Neural cell (in vitro differentiated cells): ENCODE data around the gene ZCCHC24. TPM values are rescaled to one million over a fixed set of nuclear protein-coding genes. Genes with fewer than 3 reads are reported as not detected.

Experiments
- H2AFZ ChIP-seq: fragments of 200-600, 300-800 bp; sonication (generic), shearing (Covaris generic); 2 replicates; pipeline ENCODE4 v1.6.0; 2014; ENCODE audit warnings: low read depth, mild to moderate bottlenecking, antibody characterized with exemption, low read length, moderate library complexity
- H3F3A ChIP-seq: fragments of 200-600 bp; shearing (Covaris generic); 2 replicates; pipeline ENCODE4 v1.6.1; 2016; ENCODE audit warnings: mild to moderate bottlenecking, moderate library complexity, mixed read lengths, antibody characterized with exemption, low read length; ENCODE audit not compliant: insufficient read depth, poor library complexity, severe bottlenecking
- H3K27ac ChIP-seq: fragments of 200-600, 300-800 bp; sonication (generic), shearing (Covaris generic); 2 replicates; pipeline ENCODE4 v1.5.1; 2014; ENCODE audit warnings: mild to moderate bottlenecking, low read length, moderate library complexity
- H3K27me3 ChIP-seq: fragments of 300-800, 200-600 bp; sonication (generic), shearing (Covaris generic); 2 replicates; pipeline ENCODE4 v1.6.0; 2014; ENCODE audit warnings: mild to moderate bottlenecking, low read depth, low read length, moderate library complexity; ENCODE audit not compliant: insufficient read depth
- H3K36me3 ChIP-seq: fragments of 300-800, 200-600 bp; sonication (generic), shearing (Covaris generic); 2 replicates; pipeline ENCODE4 v1.5.1; 2014; ENCODE audit warnings: mild to moderate bottlenecking, antibody characterized with exemption, low read length, moderate library complexity; ENCODE audit not compliant: insufficient read depth
- H3K4me2 ChIP-seq: fragments of 300-800, 200-600 bp; sonication (generic), shearing (Covaris generic); 2 replicates; pipeline ENCODE4 v1.6.0; 2014; ENCODE audit warnings: mild to moderate bottlenecking, low read length
- H3K4me3 ChIP-seq: fragments of 300-800, 200-600 bp; sonication (generic), shearing (Covaris generic); 2 replicates; pipeline ENCODE4 v1.5.1; 2014; ENCODE audit warnings: mild to moderate bottlenecking, low read length, moderate library complexity
- H3K79me2 ChIP-seq: fragments of 200-600 bp; shearing (Covaris generic); replicated peaks from 2 replicates; pipeline ENCODE4 v1.6.0; 2014; ENCODE audit warnings: mild to moderate bottlenecking, low read length, moderate library complexity; ENCODE audit not compliant: insufficient read depth
- H3K9ac ChIP-seq: fragments of 300-800, 200-600 bp; sonication (generic), shearing (Covaris generic); 2 replicates; pipeline ENCODE4 v1.6.1; 2016; ENCODE audit warnings: mild to moderate bottlenecking, low read length, mixed read lengths
- H3K9me2 ChIP-seq: fragments of 200-600 bp; shearing (Covaris generic); 2 replicates; pipeline ENCODE4 v1.6.1; 2016; ENCODE audit warnings: mild to moderate bottlenecking, low read length, mixed read lengths; ENCODE audit not compliant: insufficient read depth
- H3K9me3 ChIP-seq: fragments of 200-600, 300-800 bp; sonication (generic), shearing (Covaris generic); 2 replicates; pipeline ENCODE4 v1.6.1; 2016; ENCODE audit warnings: mild to moderate bottlenecking, mixed run types, low read length, moderate library complexity, mixed read lengths
- H4K20me1 ChIP-seq: fragments of 200-600 bp; shearing (Covaris generic); 2 replicates; pipeline ENCODE4 v1.6.1; 2016; ENCODE audit warnings: mild to moderate bottlenecking, mixed run types; ENCODE audit not compliant: insufficient read depth
- CTCF ChIP-seq: fragments of 450-650 bp; IDR thresholded peaks from 2 replicates; pipeline ENCODE4 v1.5.1; 2014; ENCODE audit warnings: antibody characterized with exemption, mild to moderate bottlenecking, moderate library complexity; ENCODE audit not compliant: poor library complexity, severe bottlenecking
- EP300 ChIP-seq: fragments of 450-650 bp; conservative IDR thresholded peaks from 2 replicates; pipeline ENCODE4 v1.6.1; 2014; ENCODE audit warnings: antibody characterized with exemption, mild to moderate bottlenecking, moderate library complexity; ENCODE audit not compliant: poor library complexity, severe bottlenecking
- EZH2 ChIP-seq: fragments of 200-600, 300-800 bp; shearing (Covaris generic), sonication (generic); IDR thresholded peaks from 2 replicates; pipeline ENCODE4 v1.6.1; 2014; ENCODE audit warnings: antibody characterized with exemption, low read length, borderline replicate concordance, mild to moderate bottlenecking; ENCODE audit not compliant: insufficient read depth, poor library complexity, severe bottlenecking
- MXI1 ChIP-seq: fragments of 450-650 bp; conservative IDR thresholded peaks from 2 replicates; pipeline ENCODE4 v1.6.1; 2014; ENCODE audit warnings: antibody characterized with exemption, mild to moderate bottlenecking; ENCODE audit not compliant: poor library complexity, severe bottlenecking
- POLR2AphosphoS5 ChIP-seq: IDR thresholded peaks from 2 replicates; pipeline ENCODE4 v1.6.1; 2012
- RAD21 ChIP-seq: fragments of 450-650 bp; conservative IDR thresholded peaks from 2 replicates; pipeline ENCODE4 v1.6.1; 2014; ENCODE audit warnings: antibody characterized with exemption, mild to moderate bottlenecking, moderate library complexity
- REST ChIP-seq: IDR thresholded peaks from 2 replicates; pipeline ENCODE4 v1.6.1; 2012; ENCODE audit warnings: borderline replicate concordance
- SMC3 ChIP-seq: fragments of 450-650 bp; conservative IDR thresholded peaks from 2 replicates; pipeline ENCODE4 v1.6.1; 2014; ENCODE audit warnings: antibody characterized with exemption, mild to moderate bottlenecking, moderate library complexity; ENCODE audit not compliant: poor library complexity
- TAF1 ChIP-seq: IDR thresholded peaks from 2 replicates; pipeline ENCODE4 v1.6.1; 2012; ENCODE audit warnings: low read depth
- polyA plus RNA-seq: library from polyadenylated mRNA; depleted of rRNA; stranded (reverse); fragments of >200 nt; gene quantifications from 2 replicates; pipeline ENCODE4 v1.2.3, GENCODE V29; 2014

Gene ZCCHC24
- polyA plus RNA-seq, 1 donor from 2014 or later = not detected

DNA sequence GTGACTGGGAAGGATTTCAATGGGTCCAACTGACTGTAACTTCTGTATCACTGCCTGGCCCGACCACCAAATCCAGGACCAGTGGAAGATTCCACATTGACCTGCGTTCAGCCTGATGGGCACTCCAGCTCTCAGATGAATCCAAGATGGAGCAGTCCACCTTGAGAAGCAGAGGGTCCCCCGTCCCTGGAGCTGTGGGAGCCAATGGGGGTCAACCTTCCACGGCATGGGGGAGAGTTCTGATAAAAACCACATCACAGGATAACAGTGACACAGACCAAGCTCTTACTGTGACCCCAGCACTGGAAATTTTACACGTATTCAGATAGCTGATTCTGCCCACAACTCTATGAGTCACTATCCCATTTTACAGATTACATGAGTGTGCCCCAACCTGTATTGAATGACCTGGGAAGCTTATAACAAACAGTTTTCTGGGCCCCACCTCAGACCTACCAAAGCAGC, 11.2 kb downstream of the ZCCHC24 start:
- Histone ChIP-seq H3K9me3 (no peaks in the 10 kb centered on the region), H3K79me2 (no peaks in the 10 kb centered on the region), H2AFZ (no peak overlapping the region), H3K4me2 (no peak overlapping the region), H3F3A (no peaks in the 10 kb centered on the region), H3K36me3 (no peaks in the 10 kb centered on the region), H3K4me3 (no peak overlapping the region), H3K27ac (no peak overlapping the region), H3K9ac (no peak overlapping the region), H3K9me2 (no peaks in the 10 kb centered on the region), H4K20me1 (no peaks in the 10 kb centered on the region), H3K27me3 (no peaks in the 10 kb centered on the region)
- TF ChIP-seq TAF1 (no peak), REST (no peak), SMC3 (no peak), POLR2AphosphoS5 (no peak), MXI1 (no peak), CTCF (no peak), EP300 (no peak)

DNA sequence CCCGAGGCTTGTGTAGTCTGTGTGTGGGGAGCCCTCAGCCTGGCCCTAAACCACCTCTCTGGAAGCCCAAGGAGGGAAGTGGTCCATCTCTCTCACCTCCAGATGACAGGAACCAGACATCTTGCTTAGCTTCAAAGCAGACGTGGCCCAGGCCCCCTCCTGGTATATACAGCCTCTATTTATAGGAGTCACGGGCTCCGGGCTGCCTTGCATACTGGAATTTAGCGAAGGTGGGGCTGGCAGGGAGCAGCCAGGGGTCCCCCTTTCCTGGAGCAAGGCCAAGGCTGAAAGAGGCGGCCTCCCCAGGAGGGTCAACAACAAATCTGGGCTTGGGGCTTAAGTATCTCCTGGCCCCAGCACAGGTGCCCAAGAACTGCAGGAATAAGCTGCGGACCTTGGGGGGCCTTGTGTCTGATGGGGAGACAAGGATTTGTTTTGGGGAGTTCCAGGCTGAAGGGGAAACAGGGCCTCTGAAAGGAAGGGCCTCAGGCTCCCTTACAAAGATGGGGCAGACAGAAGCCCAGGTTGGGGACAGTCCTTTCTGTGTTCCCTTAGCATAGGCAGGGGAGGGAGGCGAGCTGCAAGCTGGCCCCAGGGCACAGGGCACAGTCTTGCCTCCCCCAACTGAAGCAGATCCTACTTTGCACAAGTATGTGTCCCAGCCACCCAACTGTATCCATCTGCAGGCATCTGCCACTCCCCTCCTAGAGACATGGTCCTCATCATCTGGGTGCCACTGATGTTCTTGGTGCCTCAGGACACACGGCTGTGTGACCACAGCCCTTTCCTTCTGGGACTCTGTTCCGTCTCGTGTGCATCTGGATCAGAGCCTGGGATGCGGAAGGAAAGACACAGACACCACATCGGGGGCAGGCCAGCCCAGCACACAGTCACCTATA, 11.9 kb downstream of the ZCCHC24 start:
- H3K4me3 ChIP-seq = no peak overlapping the region
- no peak overlapping the region for H3K9ac ChIP-seq
- H3K4me2 ChIP-seq = no peak overlapping the region
- H4K20me1 ChIP-seq = no peaks in the 10 kb centered on the region
- H3K9me2 ChIP-seq = no peaks in the 10 kb centered on the region
- no peak overlapping the region for H2AFZ ChIP-seq
- H3K9me3 ChIP-seq = no peaks in the 10 kb centered on the region
- H3K27ac ChIP-seq = no peak overlapping the region
- no peaks in the 10 kb centered on the region for H3K27me3 ChIP-seq
- no peaks in the 10 kb centered on the region for H3K36me3 ChIP-seq
- TF ChIP-seq REST = no peak
- no peak for TF ChIP-seq EP300
- no peak for TF ChIP-seq POLR2AphosphoS5
- no peak for TF ChIP-seq EZH2
- TF ChIP-seq SMC3 = no peak
- TF ChIP-seq RAD21 = no peak
- TF ChIP-seq CTCF = no peak
- no peak for TF ChIP-seq TAF1
- TF ChIP-seq MXI1 = no peak
- no peaks in the 10 kb centered on the region for H3K79me2 ChIP-seq
- no peaks in the 10 kb centered on the region for H3F3A ChIP-seq
